Measurements from ENCODE around the gene PNMA1. TPM values are rescaled to one million over a fixed set of nuclear protein-coding genes. Genes with fewer than 3 reads are reported as not detected.
A peak's percentile ranks its signal among the peaks of the same experiment; 100 is the strongest.

The PNMA1 gene
- total RNA-seq, 4 donors from 2014 or later = 12.6 to 58.0 (median 39.4) TPM

- Histone ChIP-seq H3K4me1 (peaks cover 11 to 25% of the 10 kb centered on the region in 2 donors), H3K27me3 (no peaks in the 10 kb centered on the region), H3K4me3 (no peak overlapping the region), H3K27ac (peak overlapping the region; percentile 68 to 85), H3K9me3 (no peaks in the 10 kb centered on the region), H3K36me3 (no peaks in the 10 kb centered on the region)
- intact Hi-C loops (cut with DNase I; ENCODE audit: low total_unique reads) = loop anchor here (5.0 to 10.0 kb wide), 2 partner anchors 84 to 98 kb away; partner anchors contain the start of gene DNAL1
- peak in 1 of 2 donors; percentile 11 for TF ChIP-seq POLR2A (IDR thresholded peaks at IDR 0.05)
- TF ChIP-seq, protein P1, sequence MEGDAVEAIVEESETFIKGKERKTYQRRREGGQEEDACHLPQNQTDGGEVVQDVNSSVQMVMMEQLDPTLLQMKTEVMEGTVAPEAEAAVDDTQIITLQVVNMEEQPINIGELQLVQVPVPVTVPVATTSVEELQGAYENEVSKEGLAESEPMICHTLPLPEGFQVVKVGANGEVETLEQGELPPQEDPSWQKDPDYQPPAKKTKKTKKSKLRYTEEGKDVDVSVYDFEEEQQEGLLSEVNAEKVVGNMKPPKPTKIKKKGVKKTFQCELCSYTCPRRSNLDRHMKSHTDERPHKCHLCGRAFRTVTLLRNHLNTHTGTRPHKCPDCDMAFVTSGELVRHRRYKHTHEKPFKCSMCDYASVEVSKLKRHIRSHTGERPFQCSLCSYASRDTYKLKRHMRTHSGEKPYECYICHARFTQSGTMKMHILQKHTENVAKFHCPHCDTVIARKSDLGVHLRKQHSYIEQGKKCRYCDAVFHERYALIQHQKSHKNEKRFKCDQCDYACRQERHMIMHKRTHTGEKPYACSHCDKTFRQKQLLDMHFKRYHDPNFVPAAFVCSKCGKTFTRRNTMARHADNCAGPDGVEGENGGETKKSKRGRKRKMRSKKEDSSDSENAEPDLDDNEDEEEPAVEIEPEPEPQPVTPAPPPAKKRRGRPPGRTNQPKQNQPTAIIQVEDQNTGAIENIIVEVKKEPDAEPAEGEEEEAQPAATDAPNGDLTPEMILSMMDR (IDR thresholded peaks at IDR 0.05) = peak; percentile 95 to 97 (median 96)
- peak; percentile 85 for DNase-seq
These were observed 14.6 kb upstream of the PNMA1 start for GRCh38 chr14:73728717-73729330.

GRCh38 chr14:73727166-73727565 is 13.0 kb upstream of the PNMA1 start:
- intact Hi-C loops (cut with DNase I; ENCODE audit: low total_unique reads) = loop anchor here (5.0 to 10.0 kb wide), 2 partner anchors 82 to 100 kb away; partner anchors contain the start of gene DNAL1
- H3K9me3 ChIP-seq = no peaks in the 10 kb centered on the region
- H3K27ac ChIP-seq = peak overlapping the region; percentile 84 to 85
- H3K36me3 ChIP-seq = no peaks in the 10 kb centered on the region
- peaks cover 11 to 25% of the 10 kb centered on the region in 2 donors for H3K4me1 ChIP-seq
- no peak overlapping the region for H3K4me3 ChIP-seq
- H3K27me3 ChIP-seq = no peaks in the 10 kb centered on the region
- no peak for TF ChIP-seq POLR2A (IDR thresholded peaks at IDR 0.05)
- TF ChIP-seq, protein P1 (IDR thresholded peaks at IDR 0.05) = no peak
- DNase-seq = no peak

DNA sequence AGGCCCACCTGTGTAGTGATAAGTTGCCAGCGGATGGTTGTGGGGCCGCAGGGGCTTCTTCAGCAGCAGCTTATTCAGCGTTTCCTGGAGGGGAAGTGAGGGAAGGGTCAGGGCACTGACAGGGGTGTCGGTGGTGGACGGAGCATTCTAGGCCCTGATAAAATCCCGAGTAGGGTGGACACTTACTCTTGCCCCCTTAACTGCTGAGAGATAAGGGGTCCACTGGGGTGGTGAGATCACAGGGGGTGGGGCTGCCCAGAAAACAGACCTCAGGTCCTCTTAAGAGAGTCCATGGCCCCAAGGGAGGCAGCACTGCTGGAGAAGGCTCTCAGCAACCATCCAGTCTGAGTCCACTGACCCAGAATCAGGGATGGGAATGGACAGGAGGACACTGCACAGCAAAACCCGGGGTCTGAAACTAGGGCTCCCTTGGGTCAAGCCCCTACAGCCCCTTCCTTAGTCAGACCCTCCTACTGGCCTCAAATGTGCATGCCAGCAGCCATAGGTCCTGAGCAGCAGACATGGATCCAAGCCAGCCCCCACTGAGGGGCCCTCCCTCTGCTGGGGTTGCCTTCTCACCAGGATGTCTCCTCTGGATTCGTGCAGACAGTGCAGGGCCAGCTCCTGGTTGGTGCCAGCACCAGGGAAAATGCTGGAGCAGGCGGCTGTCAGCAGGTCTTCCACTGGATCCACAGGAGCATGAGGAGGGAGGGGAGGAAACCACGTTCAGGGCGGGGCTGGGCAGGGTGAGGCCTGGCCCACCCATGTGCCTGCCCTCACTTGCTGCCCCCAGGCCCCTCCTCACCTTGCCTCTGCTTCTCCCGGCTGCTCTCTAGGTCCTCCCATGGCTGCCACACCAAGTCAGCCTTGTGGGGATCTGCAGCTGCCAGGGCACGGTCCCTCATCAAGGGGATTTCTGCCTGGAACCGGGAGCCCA is 12.1 kb upstream of the PNMA1 start:
- intact Hi-C loops (cut with DNase I; ENCODE audit: low total_unique reads) = loop anchor here (5.0 to 10.0 kb wide), 2 partner anchors 81 to 101 kb away; partner anchors contain the start of gene DNAL1
- Histone ChIP-seq H3K9me3 (no peaks in the 10 kb centered on the region), H3K4me1 (peaks cover 11 to 25% of the 10 kb centered on the region in 2 donors), H3K27me3 (no peaks in the 10 kb centered on the region), H3K4me3 (no peak overlapping the region), H3K36me3 (no peaks in the 10 kb centered on the region), H3K27ac (peak overlapping the region; percentile 84 to 85)
- no peak for TF ChIP-seq POLR2A (IDR thresholded peaks at IDR 0.05)
- TF ChIP-seq, protein P1 (IDR thresholded peaks at IDR 0.05) = no peak
- DNase-seq = no peak

DNA sequence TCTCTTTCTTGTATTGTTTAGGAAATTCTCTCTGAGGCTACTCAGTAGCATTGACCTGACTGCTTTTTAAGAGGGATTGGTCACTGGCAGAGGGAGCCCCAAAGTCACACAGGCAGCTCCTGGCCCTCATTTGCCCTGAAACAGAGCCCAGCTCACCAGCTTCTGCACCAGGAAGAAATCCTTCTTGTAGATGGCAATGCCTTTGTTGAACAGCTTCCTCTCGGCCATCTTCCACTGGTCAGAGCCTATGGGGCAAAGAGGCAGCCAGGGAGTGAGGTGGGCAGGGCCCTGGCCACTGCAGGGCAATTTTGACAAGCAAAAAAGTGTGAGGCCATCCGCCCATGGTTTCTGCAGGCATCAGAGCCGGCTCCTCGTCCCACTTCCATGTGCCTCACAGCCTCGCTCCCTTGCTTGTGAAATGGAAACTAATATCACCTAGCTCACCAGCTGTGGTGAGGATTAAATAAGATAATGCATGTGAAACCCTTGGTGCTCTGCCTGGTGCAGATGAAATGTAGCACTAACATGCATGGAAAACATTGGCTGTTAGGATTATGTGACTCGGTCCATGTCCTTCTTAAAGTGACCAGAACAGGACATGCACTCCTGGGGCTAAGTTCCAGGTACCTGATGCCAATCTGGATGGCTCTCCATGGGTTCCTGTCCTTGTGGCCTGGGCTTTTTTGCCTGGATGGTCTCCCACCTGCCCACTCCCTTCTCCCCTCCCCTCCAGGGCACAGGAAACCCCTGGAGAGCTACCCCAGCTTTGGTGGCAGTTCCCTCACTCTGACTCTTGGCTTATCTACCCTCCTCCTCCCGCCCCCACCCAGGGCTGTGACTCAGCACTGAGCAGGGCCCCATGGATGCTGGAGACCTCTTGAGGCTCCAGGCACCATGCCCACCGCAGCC is 11.2 kb upstream of the PNMA1 start:
- no peaks in the 10 kb centered on the region for H3K36me3 ChIP-seq
- intact Hi-C loops (cut with DNase I; ENCODE audit: low total_unique reads) = loop anchor here (5.0 to 10.0 kb wide), 2 partner anchors 81 to 102 kb away; partner anchors contain the start of gene DNAL1
- TF ChIP-seq, protein P1 (IDR thresholded peaks at IDR 0.05) = no peak
- no peak for TF ChIP-seq POLR2A (IDR thresholded peaks at IDR 0.05)

More for the DNA sequence above, 11.2 kb upstream of the PNMA1 start:
- H3K27me3 ChIP-seq = no peaks in the 10 kb centered on the region
- no peaks in the 10 kb centered on the region for H3K9me3 ChIP-seq
- no peak for DNase-seq
- H3K4me3 ChIP-seq = no peak overlapping the region
- peaks cover 11 to 25% of the 10 kb centered on the region in 2 donors for H3K4me1 ChIP-seq
- H3K27ac ChIP-seq = peak overlapping the region; percentile 84 to 85
